ENCODE results near the gene TMEM181.

DNA sequence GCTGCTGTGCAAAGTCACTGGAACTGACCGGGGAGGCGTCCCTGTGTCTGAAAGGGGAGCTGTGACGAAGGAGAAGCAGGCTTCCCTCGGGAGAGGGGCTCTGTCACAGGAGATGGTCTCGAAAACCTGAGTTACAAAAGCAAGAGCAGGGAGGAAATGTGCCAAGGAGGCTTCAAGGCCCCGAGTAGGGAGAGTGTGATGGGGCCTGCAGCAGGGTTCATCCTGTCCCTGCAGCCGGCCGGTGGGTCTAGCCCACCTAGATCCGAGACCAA, 68.0 kb downstream of the TMEM181 start:
- TF ChIP-seq, protein P1, sequence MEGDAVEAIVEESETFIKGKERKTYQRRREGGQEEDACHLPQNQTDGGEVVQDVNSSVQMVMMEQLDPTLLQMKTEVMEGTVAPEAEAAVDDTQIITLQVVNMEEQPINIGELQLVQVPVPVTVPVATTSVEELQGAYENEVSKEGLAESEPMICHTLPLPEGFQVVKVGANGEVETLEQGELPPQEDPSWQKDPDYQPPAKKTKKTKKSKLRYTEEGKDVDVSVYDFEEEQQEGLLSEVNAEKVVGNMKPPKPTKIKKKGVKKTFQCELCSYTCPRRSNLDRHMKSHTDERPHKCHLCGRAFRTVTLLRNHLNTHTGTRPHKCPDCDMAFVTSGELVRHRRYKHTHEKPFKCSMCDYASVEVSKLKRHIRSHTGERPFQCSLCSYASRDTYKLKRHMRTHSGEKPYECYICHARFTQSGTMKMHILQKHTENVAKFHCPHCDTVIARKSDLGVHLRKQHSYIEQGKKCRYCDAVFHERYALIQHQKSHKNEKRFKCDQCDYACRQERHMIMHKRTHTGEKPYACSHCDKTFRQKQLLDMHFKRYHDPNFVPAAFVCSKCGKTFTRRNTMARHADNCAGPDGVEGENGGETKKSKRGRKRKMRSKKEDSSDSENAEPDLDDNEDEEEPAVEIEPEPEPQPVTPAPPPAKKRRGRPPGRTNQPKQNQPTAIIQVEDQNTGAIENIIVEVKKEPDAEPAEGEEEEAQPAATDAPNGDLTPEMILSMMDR (IDR thresholded peaks at IDR 0.05), result no peak
- TF ChIP-seq POLR2A (IDR thresholded peaks at IDR 0.05), result no peak

Measured in right lobe of liver (tissue), 4 donors.